GM21723 (cell line): Measurements from ENCODE around the gene PHLDB1.
A peak's percentile ranks its signal among the peaks of the same experiment; 100 is the strongest.
"Not testable (repeated sequence)": the region's sequence is repeated elsewhere in the genome, so short reads cannot be mapped to it uniquely, and the experiment has no call there.

Experiments
- ATAC-seq: cut with Tn5 transposase; IDR thresholded peaks from one replicate; pipeline ENCODE4 v1.9.1; 2021; ENCODE audit warnings: mild to moderate bottlenecking, moderate library complexity; ENCODE audit not compliant: unreplicated experiment

Gene PHLDB1

GRCh38 chr11:118682372-118682771 lies 75.0 kb downstream of the PHLDB1 start:
- no peak for ATAC-seq

GRCh38 chr11:118682939-118683338 lies 75.5 kb downstream of the PHLDB1 start:
- not testable (repeated sequence) for ATAC-seq

DNA sequence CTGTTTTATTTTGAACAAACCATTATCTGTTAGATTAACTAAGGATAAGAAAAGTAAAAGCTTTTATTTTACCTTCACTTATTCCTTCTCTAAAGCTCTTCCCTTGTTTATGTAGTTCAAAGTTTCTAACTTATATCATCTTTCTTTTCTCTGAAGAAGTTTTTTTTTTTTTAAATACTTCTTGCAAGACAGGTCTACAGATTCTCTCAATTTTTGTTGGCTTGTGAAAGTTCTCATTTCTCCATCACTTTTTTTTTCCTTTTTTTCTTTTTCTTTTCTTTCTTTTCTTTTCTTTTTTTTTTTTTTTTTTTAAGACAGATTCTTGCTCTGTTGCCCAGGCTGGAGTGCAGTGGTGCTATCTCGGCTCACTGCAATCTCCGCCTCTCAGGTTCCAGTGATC lies 76.8 kb downstream of the PHLDB1 start:
- no peak for ATAC-seq

DNA sequence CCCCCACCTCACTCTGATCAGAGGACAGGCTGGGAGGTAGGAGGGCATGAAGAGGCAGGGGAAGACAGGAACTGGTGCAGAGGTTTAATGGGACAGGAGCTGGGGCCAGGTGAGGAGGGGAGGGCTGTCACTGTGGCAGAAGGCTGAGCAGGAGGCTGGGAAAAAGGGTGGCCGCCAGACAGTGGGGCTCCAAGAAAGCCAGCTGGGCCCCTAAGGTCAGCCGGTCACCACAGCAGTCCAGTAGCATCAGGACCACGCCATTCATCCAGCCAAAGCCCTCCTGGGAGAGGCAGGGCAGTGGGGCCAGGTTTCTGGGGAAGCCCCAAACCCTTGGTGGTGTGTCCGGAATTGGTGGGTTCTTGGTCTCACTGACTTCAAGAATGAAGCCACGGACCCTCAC lies 80.5 kb downstream of the PHLDB1 start:
- ATAC-seq = no peak

GRCh38 chr11:118688339-118688738 lies 80.9 kb downstream of the PHLDB1 start:
- ATAC-seq = not testable (repeated sequence)

- ATAC-seq = no peak
These were observed 81.6 kb downstream of the PHLDB1 start for GRCh38 chr11:118688851-118689502.

DNA sequence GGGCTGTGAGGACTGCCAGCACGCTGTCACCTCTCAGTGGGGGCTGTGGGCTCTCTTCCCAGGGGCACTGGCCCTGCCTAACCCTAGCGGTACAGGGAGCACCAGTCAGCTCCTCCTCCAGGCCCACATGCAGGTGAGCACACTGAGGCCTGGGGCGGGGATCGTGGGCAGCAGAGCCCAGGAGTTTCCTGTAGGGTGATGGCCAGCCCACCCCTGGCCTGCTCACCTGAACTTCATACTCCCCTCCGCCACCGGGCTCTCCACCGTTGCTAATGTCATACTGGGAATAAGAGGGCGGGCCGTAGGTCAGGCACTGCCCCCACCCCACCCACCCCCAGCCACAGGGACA lies 82.1 kb downstream of the PHLDB1 start:
- ATAC-seq = no peak

DNA sequence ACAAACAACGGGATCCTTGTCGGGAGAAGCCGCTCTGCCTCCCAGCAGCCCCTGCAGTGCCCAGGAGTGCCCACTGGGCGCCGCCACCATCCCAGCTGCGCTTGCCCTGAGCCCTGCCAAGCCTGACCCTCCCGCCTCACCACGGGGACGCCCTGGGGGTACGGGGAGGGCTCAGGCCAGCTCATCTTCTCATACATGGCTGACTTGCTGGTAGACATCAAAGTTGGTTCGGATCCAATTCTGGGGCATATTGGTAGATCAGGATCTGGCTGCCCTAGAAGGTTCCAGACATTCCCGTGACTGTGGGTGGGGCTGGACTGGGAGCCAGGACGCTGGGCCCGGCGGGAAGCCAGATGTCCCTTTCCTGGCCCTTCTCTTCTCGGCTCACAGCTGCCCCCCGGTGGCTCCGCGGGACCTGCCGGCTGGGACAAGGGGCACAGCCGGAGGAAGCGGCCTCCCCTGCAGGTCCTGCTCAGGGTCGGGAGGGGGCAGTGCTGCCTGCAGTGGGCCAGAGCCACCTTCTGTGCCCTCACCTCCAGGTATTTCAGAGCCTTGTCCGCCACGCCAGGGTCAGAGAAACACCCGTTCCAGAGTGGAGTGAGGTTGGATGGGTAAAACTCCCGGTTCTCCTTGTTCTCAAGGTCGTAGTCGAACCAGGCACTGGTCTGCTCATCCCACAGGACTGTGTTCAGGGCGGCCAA lies 82.6 kb downstream of the PHLDB1 start:
- peak; percentile 84 for ATAC-seq

- no peak for ATAC-seq
These were observed 83.3 kb downstream of the PHLDB1 start for GRCh38 chr11:118690553-118691304.

- no peak for ATAC-seq
These were observed 84.8 kb downstream of the PHLDB1 start for GRCh38 chr11:118691926-118692830.

- ATAC-seq = no peak
These were observed 86.8 kb downstream of the PHLDB1 start for GRCh38 chr11:118694185-118694584.

DNA sequence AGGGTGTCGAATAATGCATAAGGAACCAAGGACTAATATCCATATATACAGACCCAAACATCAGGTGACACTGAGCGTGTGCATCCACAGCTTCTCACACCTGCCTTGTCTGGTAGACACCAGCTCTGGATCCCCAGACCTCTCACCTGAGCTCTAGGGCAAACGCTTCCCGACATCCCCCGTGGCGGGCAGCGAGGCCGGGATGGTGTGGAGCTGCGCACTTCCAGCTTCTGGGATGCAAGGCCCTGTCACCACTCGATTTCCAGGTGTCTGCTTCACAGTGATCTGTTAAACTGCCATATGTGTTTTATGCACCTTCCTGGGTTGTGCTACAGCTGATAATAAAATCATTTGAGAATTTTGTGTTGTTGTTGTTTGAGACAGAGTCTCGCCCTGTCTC lies 87.4 kb downstream of the PHLDB1 start:
- no peak for ATAC-seq

DNA sequence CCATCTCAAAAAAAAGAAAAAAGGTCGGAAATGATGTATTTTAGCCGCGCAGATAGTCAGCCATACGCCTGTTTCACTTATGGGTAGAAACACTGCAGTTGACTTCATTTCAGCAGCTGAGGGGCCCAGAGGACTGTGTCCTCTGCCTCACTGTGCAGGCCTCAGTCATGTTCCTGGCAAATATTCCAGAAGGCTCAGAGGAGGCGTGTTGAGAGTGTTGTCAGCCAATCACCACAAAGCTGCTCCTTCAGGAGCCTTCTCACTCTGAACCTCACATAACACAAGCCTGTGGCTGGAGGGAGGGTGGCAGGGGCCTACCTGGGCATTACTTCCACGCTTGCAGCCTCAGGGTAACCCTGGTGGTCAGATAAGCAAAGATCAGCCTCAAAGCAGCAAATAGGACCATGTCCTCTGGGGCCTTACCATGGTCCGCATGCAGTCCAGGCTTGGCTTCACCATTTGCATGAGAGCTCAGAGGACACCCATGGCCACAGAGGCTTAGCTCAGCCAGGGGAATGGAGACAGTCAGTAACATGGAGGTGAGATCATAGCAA lies 89.3 kb downstream of the PHLDB1 start:
- ATAC-seq = no peak

DNA sequence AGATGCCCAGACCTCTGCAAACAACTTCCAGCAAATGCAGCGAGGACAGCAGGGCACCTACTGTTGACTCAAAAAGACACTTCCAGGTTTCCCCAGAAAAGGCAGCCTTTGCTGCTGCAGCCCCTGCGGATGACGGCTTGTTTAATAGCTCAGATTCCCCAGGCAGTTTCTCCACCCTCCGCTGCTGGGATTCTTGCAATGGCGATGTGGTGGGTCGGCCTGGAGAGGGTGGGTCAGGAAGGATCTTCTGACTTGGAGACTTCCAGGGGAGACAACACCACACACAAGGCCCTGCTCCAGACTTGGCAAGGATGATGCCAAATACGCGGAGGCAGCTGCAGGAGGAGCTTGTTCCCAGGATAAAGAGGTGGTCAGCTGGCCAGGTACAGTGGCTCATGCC lies 89.9 kb downstream of the PHLDB1 start:
- no peak for ATAC-seq

DNA sequence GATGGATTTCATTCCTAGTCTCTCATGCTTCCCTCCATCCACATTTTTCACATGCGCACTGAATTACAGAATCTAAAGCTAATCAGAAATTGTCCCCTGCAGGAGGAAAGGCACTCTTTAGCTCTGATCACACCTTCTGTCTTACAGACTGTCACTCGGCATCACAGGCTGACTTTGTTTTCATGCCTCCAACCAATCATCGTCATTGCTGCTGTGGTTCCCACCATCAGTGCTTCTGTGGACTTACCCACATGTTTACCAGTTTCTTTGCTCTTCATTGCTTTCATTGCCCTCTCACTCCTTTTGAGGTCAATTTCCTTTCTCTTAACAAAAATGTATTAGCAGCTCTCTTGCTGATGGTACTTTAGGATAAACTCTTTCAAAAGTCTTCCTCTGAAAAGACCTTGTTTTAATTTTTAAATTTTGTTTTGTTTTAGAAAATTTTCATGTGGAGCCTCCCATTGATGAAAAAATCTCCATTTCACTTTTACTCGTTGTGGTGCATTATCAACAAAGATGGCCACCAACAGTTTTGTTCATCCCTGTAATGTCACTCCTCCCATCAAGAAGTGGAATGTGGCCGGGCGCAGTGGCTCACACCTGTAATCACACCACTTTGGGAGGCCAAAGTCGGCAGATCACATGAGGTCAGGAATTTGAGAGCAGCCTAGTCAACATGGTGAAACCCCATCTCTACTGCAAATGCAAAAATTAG lies 92.2 kb downstream of the PHLDB1 start:
- no peak for ATAC-seq

GRCh38 chr11:118703563-118704106 lies 96.2 kb downstream of the PHLDB1 start:
- no peak for ATAC-seq

DNA sequence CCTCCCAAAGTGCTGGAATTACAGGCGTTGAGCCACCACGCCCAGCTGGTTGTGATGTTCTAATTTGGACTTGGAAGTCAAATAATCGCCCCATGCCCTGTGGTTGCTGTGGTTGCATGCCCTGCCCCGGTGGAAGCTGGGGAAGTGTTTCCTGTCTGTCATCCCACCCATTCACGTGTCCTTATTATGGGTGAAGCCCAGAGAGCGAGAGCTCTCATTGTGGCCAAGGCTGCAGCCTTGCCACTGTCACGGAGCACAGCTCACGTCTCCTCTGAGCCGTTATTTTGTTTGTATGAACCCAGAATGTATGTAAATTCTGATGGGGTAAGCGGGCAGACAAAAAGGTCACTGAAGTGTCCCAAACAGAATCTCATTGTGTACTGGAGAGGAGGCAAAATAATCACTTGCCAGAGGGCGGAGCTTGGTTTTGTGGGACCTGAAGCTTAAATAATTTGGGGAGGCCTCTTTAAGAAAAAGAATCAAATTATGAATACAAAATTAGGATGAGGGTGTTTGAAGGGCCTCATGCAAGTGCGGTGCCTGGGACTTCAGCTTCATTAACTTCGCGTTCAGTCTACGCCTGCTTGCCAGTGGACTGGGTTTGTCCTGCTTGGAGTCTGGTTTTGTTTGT lies 97.8 kb downstream of the PHLDB1 start:
- ATAC-seq = no peak

- ATAC-seq = no peak
These were observed 98.6 kb downstream of the PHLDB1 start for GRCh38 chr11:118705791-118706545.

DNA sequence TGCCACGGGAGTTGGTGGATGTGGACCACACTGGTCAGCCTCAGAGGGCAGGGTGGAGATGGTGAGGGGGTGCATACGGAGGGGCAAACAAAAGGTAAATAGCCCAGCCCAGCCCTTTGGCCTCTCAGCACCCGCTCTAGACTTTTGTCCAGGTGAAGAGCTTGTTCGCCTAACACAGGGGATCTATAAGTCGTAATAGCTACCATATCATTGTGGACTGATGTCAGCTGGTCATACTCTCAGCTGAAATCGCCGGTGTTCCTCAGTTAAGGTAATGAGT lies 99.1 kb downstream of the PHLDB1 start:
- ATAC-seq = no peak
